GM18519 (cell line): ENCODE results near the gene ARIH2.

ENCODE experiments used
- ATAC-seq: cut with Tn5 transposase; IDR thresholded peaks from one replicate; pipeline ENCODE4 v1.9.1; 2021; ENCODE audit warnings: mild to moderate bottlenecking, moderate library complexity; ENCODE audit not compliant: unreplicated experiment, low FRiP score

Gene ARIH2

GRCh38 chr3:49017229-49017970 lies 98.8 kb downstream of the ARIH2 start:
- no peak for ATAC-seq

DNA sequence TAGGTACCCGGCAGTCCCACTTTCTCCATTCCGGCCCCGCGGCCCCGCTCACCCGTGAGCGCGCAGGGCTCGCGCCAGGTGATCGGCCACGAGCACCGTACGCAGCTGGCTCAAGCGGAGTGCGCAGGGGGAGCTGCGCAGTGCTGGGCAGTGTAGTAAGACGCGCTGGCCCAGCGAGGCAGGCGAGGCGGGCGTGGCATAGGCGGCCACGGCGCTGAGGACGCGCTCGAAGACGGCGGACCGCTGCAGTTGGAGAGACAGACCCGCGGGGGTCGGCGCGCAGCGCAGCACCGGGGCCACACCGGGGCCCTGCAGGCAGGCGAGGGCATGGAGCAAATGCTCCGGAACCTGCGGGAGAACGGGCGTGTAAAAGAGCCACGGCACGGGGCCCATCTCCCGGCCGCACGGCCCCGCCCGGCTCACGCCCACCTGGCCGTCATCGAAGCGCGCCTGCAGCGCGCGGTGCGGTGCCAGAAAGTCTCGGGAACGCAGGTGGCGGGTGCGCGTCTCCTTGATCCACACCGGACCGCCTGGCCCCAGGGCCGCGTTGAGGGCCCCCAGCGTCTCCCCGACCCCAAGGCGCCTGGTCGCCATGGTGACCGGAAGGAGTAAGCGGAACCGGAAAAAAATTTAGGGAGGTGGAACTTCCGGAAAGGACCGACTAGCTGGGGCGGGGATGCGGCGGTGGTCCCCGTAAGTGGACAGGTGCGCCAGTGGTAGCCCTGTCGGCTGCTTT lies 99.5 kb downstream of the ARIH2 start, which contains the start of gene DALRD3:
DALRD3 (minus strand) TSS at position 610 of the 736 bp plus-strand sequence; CDS start at position 594, 16 bp downstream.
- no peak for ATAC-seq

GRCh38 chr3:49018707-49019006 lies 100.0 kb downstream of the ARIH2 start:
- no peak for ATAC-seq

DNA sequence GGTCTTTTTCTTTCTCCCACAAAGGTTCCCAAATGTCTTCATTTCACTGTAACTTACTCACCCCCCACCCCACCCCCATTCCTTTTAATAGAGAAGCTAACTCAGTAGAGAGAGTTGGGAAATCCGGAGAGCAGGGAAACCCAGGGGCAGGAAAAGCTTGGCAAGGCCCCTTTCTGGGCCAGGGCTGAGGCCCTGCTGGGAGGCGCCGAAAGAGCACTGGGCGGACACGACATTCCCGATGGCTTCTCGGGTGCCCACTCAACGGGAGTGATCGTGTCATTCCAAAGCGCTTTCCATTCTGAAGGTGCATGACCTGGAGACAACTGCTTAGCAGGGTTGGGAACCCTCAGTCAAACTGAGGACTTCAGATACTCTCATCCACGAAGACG lies 101.3 kb downstream of the ARIH2 start:
- ATAC-seq: no peak

- no peak for ATAC-seq
Observed at GRCh38 chr3:49020330-49021212, 101.9 kb downstream of the ARIH2 start.

- peak; percentile 35 for ATAC-seq
Observed at GRCh38 chr3:49021213-49021812, 102.7 kb downstream of the ARIH2 start.

GRCh38 chr3:49021813-49022687 lies 103.4 kb downstream of the ARIH2 start, which contains the start of gene NDUFAF3:
TSS of gene NDUFAF3 (plus strand) at chr3:49022121. CDS start at chr3:49022145, 24 bp downstream.
- peak; percentile 34 for ATAC-seq

- ATAC-seq: no peak
Observed at GRCh38 chr3:49022688-49023171, 104.1 kb downstream of the ARIH2 start.

GRCh38 chr3:49023775-49024174 lies 105.1 kb downstream of the ARIH2 start:
- no peak for ATAC-seq

GRCh38 chr3:49024449-49024848 lies 105.8 kb downstream of the ARIH2 start:
- no peak for ATAC-seq

DNA sequence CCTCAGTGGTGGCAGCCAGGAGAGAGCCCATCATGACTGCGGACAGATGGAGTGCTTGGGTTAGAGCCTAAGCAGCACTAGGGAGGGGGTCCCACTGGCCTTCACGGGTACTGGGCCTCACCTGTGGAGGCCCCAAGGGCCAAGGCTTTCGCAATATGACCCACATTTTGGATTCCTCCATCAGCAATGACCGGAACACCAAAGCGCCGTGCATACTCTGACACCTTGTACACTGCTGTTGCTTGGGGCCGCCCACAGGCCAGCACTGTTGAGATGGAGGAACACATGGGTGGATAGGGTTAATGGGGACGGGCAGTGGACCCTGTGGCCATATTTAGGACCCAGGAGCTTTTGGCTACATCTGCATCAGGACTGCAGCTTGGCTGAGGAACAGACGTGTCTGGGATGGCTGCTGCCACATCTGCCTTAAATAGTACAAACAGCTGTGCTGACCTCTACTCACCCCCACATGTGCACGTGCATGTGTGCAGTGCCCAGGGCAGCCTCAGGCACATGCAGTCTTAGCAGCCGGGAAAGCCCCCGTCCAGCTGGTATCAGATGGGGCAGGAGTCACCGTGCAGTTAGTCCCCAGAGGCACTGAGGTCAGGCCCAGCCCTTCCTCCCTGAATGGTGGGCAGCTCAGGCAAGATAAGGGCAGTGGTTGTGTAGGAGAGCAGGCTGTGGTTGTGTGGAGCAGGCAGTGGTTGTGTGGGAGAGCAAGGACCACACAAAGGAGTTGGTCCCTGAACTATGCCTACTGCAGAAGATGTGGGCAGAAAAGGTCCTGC lies 106.6 kb downstream of the ARIH2 start:
- ATAC-seq: no peak

DNA sequence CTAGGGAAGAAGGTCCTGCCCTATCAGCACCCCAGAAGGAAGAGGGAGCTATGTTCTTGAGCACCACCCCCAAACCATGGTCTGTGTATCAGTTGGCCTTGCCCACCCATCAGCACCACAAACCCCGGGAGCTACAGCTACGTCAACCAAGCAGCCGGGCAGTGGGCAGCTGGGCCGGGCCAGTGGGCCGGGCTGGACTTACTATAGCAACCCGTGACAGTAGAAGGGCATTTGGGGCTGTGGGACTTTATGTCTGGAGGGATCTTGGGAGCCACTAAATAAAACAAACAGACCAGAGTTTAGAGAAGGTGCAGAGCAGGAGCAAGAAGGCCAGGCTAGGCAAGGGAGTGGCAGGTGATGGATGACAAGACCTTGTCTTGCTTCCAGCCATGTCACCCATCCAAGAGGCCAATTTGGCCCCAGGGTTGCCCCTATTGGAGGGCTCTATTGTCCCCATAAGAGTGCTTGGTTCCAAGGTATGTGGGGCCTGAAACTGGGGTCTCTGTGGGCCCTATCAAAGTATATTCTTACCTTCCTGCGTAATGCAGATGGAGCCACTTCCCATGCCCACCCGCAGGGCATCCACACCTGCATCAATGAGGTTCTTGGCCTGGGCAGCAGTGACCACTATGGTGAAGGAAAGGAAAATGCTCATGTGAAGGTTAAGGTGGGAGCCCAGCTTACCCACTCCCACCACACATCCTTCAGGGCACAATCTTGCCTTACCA lies 107.3 kb downstream of the ARIH2 start:
- ATAC-seq: no peak

GRCh38 chr3:49026536-49026935 lies 107.9 kb downstream of the ARIH2 start:
- ATAC-seq: no peak

DNA sequence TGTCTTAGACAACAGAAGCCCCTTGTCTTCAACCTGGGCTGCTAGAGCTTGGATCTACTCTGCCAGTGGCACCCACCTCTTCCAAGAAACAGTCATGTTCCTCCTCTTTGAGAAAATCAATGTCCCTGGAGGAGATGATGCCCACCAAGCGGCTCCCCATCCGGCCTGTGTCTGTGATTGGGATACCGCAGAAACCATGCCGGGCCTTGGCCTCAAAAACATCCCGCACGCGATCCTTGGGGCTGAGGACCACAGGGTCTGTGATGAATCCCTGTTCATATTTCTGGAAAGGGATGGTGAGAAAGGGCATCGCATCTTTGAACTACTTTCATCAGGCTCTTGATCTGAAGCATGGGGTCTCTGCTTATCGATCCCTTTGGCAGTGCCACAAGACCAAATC lies 109.0 kb downstream of the ARIH2 start:
- ATAC-seq: no peak

DNA sequence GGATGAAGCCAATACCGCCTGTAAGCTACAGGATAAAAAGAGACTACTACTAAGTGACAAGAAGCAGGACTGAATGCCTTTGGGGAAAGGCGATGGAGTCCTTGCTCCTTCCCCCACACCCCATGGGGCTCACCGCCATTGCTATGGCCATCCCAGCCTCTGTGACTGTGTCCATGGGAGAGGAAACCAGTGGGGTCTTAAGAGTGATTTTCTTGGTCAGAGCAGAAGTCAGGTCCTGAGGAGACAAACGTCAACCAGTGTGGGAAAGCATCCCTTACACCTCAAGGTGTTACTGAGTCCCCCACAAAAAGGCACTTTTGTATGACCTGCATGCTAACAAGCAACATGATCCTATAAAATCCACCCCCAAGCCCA lies 109.6 kb downstream of the ARIH2 start:
- no peak for ATAC-seq

- ATAC-seq: peak; percentile 83
Observed at GRCh38 chr3:49028673-49029562, 110.3 kb downstream of the ARIH2 start, which contains the start of gene IMPDH2. TSS of gene IMPDH2 (minus strand) at chr3:49029398. CDS start at chr3:49029350, 48 bp downstream.

DNA sequence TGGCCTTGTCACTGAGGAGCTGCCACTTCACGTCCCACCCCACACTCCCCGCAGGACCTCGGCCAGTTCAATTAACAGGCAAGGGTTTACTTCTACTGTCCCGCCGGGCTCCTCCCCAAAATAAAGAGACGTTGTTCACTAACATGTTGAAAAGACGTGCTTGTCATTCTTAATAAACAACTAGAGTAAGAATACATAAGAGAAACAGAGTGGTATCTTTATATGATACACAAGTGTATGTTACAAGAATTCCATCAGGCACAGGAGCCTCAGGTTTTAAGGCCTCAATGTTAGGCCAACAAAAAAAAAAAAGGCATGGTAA lies 110.9 kb downstream of the ARIH2 start:
- no peak for ATAC-seq
